ENCODE results near the gene CIC.

Gene CIC

DNA sequence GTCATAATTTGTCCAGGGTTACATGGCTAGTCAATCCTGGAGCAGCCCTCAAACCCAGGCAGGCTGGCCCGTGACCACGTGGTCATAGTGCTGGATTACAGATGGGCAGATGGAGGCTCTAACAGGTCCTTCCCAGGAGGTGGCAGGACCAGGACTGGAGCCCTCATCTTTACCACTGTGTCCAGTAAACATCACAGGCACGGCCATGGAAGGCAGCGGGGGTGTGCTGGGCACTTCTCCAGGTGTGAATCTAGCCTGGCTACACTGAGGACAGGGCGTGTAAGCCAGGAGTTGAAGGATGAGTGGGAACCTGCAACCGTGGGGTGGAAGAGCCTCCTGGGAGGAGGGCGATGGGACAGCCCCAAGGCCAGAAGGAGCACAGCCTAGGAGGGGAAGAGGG lies 6.1 kb downstream of the CIC start:
- in situ Hi-C loops (cut with MboI; ENCODE audit: low sequenced_read_pairs) = no loop called here

DNA sequence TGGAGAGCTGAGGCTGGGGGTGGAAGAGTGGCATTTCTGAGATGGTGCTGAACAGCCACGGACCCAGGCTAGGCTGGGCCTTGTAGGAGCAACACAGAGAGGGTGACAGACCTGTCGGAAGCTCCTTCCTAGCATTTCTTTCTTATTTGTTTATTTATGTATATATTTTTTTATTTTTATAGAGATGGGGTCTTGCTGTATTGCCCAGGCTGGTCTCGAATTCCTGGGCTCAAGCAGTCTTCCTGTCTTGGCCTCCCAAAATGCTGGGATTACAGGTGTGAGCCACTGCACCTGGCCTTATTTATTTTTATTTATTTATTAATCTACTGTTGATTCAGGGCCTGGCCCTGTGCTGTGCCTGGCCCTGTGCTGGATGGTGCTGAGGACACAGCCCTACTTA lies 6.5 kb downstream of the CIC start:
- in situ Hi-C loops (cut with MboI; ENCODE audit: low sequenced_read_pairs) = no loop called here

- in situ Hi-C loops (cut with MboI; ENCODE audit: low sequenced_read_pairs) = no loop called here
These were observed 7.2 kb downstream of the CIC start for GRCh38 chr19:42276284-42276683.

GRCh38 chr19:42276821-42277220 lies 7.8 kb downstream of the CIC start:
- in situ Hi-C loops (cut with MboI; ENCODE audit: low sequenced_read_pairs) = no loop called here

DNA sequence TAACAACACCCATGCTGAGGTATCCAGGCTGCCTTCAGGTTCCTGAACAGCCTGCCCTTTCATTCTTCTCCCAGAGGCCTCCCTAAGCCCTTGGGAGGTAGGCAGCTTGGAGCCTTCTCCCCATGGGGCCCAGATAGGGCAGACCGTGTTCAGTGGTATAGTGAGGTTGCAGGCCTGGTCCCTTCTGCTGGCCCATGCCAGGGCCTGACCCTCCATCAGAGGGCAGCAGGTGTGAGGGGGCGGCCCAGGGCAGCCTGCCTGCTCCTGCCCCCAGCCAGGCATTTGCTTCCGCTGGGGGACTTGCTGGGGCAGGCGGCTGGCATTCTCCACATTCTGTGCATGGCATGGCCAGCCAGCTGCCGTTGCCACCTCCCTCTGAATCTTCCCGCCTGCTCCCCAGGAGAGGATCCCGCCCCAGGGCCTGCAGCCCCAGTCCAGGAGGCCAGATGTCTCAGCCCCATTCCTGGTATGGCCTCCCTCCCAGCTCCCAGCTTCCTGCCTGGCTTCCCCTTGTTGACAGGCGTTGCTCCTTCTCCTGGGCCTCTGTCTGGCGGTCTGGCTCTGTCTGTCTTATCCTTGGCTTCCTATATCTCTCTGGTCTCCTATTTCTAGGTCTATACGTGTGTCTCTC lies 8.9 kb downstream of the CIC start:
- in situ Hi-C loops (cut with MboI; ENCODE audit: low sequenced_read_pairs) = no loop called here

GRCh38 chr19:42278452-42279154 lies 9.6 kb downstream of the CIC start:
- in situ Hi-C loops (cut with MboI; ENCODE audit: low sequenced_read_pairs) = no loop called here

- in situ Hi-C loops (cut with MboI; ENCODE audit: low sequenced_read_pairs) = no loop called here
These were observed 10.3 kb downstream of the CIC start for GRCh38 chr19:42279155-42279901.

GRCh38 chr19:42279902-42280814 lies 11.1 kb downstream of the CIC start:
- in situ Hi-C loops (cut with MboI; ENCODE audit: low sequenced_read_pairs) = no loop called here

DNA sequence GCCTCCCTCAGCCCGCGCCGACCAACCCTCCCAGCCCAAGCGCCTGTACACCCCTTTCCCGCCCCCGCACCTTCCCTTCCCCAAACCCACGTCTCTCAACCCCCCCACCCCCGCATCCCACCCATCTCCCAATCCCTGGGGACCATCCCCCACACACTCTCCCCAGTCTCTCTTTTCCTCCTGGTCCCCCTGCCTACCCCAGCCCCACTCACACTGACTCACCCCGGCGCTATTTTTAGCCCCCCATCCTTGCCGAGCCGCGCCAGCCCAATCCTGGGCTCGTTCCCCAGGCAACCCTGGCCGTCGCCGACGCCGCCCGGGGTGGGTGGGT lies 11.7 kb downstream of the CIC start:
- in situ Hi-C loops (cut with MboI; ENCODE audit: low sequenced_read_pairs) = no loop called here

DNA sequence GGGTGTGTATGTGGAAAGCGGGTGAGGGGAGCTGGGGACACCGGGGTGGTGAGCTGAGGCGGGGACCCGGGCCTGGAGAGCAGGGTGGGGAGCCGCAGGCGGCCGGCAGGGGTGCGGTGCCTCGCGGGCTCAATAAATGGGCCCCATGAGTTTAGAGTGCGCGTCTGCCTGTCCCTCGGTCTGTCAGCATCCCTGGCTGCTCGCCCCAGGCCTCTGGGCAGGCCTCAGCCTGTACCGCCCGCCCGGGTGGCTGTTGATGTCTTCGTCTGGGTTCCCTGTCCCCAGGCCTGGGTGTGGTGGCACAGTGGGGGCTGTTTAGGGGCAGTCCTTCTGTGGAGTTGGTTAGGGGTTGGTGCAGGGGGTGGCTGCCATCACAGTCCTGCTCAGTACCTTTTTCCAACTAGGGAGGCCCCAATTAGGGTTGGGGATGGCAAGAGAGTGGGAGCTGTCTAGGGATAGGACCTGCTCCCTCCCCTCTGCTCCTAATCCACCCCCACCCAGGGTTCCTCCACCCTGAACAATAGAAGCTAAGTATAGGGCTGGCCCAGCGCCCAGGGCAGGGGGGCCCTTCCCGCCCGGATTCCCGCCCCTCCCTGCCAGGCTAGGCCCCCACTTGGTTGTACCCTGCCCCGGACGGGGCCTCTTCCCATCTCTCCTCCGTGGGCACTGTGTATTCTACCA lies 12.2 kb downstream of the CIC start:
- in situ Hi-C loops (cut with MboI; ENCODE audit: low sequenced_read_pairs) = no loop called here

DNA sequence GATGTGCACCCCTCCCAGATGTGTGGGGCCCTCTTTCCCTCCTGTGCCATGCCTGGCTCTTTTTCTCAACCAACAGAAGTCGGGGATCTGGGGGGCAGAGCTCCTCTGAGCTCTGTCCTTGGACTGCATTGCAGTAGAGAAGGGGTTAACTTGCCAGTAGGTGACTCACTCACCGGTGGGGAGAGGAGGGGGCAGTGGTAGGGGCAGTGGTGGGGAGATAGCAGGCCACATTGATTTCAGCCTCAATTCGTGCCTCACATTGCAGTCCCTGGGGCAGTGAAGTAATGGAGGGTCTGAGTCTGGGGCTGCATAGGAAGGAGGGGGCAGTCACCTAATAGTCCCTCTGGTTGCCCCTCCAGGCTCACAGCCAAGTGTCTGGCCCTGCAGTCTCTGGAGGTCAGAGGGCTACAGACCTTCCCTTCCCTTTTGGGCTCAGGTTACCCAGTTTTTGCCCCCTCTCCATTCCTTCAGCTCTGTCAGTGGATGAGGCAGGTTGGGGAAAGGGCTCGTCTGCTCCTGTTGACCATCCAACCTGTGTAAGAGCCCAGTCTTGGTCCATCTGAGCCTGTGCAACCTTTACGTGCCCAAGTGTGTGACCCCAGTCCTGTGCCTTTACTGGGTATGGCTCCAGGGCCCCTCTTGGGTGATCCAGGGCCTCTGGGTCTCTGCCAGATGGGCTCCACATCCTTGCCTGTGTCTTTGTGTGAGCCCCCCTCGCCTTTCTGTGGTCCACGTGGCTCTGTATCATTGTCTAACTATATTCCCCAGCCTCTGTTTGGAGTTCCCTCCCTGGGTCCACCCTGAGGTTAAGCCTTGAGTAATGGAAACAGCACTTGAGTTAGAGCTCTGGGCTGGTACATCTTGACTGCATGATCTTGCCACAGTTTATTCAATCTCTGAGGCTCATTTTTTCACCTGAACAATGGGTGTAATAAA lies 13.0 kb downstream of the CIC start:
- in situ Hi-C loops (cut with MboI; ENCODE audit: low sequenced_read_pairs) = no loop called here

GRCh38 chr19:42282819-42283187 lies 13.8 kb downstream of the CIC start:
- in situ Hi-C loops (cut with MboI; ENCODE audit: low sequenced_read_pairs) = no loop called here

- in situ Hi-C loops (cut with MboI; ENCODE audit: low sequenced_read_pairs) = no loop called here
These were observed 14.4 kb downstream of the CIC start for GRCh38 chr19:42283188-42284065.

GRCh38 chr19:42284066-42284501 lies 15.0 kb downstream of the CIC start:
- in situ Hi-C loops (cut with MboI; ENCODE audit: low sequenced_read_pairs) = no loop called here

GRCh38 chr19:42284591-42285341 lies 15.7 kb downstream of the CIC start:
- in situ Hi-C loops (cut with MboI; ENCODE audit: low sequenced_read_pairs) = no loop called here

- in situ Hi-C loops (cut with MboI; ENCODE audit: low sequenced_read_pairs) = no loop called here
These were observed 16.5 kb downstream of the CIC start for GRCh38 chr19:42285541-42285941.

DNA sequence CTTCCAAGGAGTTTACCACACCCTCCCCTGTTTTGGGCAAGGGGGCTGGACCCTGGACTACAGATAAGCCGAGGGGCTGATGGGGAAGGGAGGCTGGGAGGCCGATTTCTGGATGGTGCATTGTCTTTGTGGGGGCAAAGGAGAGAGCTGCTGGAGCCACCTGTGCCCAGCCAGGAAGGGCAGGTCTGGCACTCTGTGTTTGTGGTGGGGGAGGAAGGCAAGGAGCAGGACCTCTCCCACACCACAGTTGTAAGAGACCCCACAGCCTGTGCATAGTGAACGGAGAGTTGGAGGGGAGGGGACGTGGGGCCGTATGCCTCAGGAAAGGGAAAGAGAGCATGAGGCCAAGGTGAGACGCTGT lies 16.9 kb downstream of the CIC start:
- in situ Hi-C loops (cut with MboI; ENCODE audit: low sequenced_read_pairs) = no loop called here

All from HL-60/S4 (cell line).